HEK293 (cell line): ENCODE measurements around the gene PPP1R3F.
A peak's percentile ranks its signal among the peaks of the same experiment; 100 is the strongest.

Experiments used
- CTCF ChIA-PET: fragments of 350-600 bp; formaldehyde crosslinking; extraction: SDS; loops from one replicate; lab custom pipeline; 2021; ENCODE audit warnings: antibody characterized with exemption; lab: Yijun Ruan, JAX
- POLR2A ChIA-PET: fragments of 300-600 bp; formaldehyde crosslinking; extraction: SDS; loops from one replicate; lab custom pipeline; 2020; ENCODE audit warnings: antibody characterized with exemption, inconsistent platforms; lab: Yijun Ruan, JAX
- H3K27ac ChIP-seq: fragments of 200-500 bp; sonication (Bioruptor generic); 2 replicates; pipeline ENCODE4 v1.5.1; 2014; ENCODE audit warnings: low read depth, low read length, control low read depth, inconsistent platforms; ENCODE audit errors: extremely low read depth
- H3K36me3 ChIP-seq, 2 experiments: fragments of 200-500 bp in 1 of 2; sonication (Bioruptor generic) in 1 of 2; 1 replicate in 1 of 2; 2 replicates in 1 of 2; pipeline ENCODE4 v1.5.1; 2014 to 2017; ENCODE audit warnings: inconsistent platforms in 2 of 2, low read length in 2 of 2; ENCODE audit not compliant: control insufficient read depth in 2 of 2, insufficient read depth in 1 of 2
- H3K4me1 ChIP-seq: fragments of 200-500 bp; sonication (Bioruptor generic); 2 replicates; pipeline ENCODE4 v1.5.1; 2014; ENCODE audit warnings: mild to moderate bottlenecking, low read length, inconsistent platforms; ENCODE audit not compliant: control insufficient read depth, insufficient read depth
- H3K4me3 ChIP-seq: 2 replicates; pipeline ENCODE4 v1.5.1; 2011; ENCODE audit warnings: low read depth, mild to moderate bottlenecking, control low read depth, low read length, moderate library complexity
- H3K9me3 ChIP-seq: fragments of 200-500 bp; sonication (Bioruptor generic); 2 replicates; pipeline ENCODE4 v1.5.1; 2014; ENCODE audit warnings: low read depth, low read length, inconsistent platforms; ENCODE audit not compliant: control insufficient read depth, insufficient read depth
- GLI4 ChIP-seq: fragments of 450-650 bp; formaldehyde crosslinking; IDR thresholded peaks from 2 replicates; pipeline ENCODE4 v1.5.1; 2016; ENCODE audit warnings: missing biosample characterization, missing genetic modification characterization
- PRDM1 ChIP-seq: fragments of 450-650 bp; formaldehyde crosslinking; IDR thresholded peaks from 2 replicates; pipeline ENCODE4; 2016; ENCODE audit warnings: missing biosample characterization, missing genetic modification characterization
- REPIN1 ChIP-seq: fragments of 450-650 bp; formaldehyde crosslinking; IDR thresholded peaks from 2 replicates; pipeline ENCODE4 v1.5.1; 2017; ENCODE audit warnings: missing biosample characterization, missing genetic modification characterization, low read depth
- SCRT1 ChIP-seq: fragments of 450-650 bp; formaldehyde crosslinking; IDR thresholded peaks from 2 replicates; pipeline ENCODE4 v1.5.1; 2016; ENCODE audit warnings: missing biosample characterization, missing genetic modification characterization, borderline replicate concordance
- ZBTB1 ChIP-seq: fragments of 450-650 bp; formaldehyde crosslinking; IDR thresholded peaks from 2 replicates; pipeline ENCODE4 v1.5.1; 2016; ENCODE audit warnings: missing biosample characterization, missing genetic modification characterization
- ZBTB7A ChIP-seq: fragments of 450-650 bp; formaldehyde crosslinking; IDR thresholded peaks from 2 replicates; pipeline ENCODE4 v1.5.1; 2016; ENCODE audit warnings: low read depth, missing biosample characterization, missing genetic modification characterization
- ZBTB8A ChIP-seq: fragments of 450-650 bp; formaldehyde crosslinking; IDR thresholded peaks from 2 replicates; pipeline ENCODE4 v1.5.1; 2016; ENCODE audit warnings: missing biosample characterization, missing genetic modification characterization
- ZNF148 ChIP-seq: fragments of 450-650 bp; formaldehyde crosslinking; IDR thresholded peaks from 2 replicates; pipeline ENCODE4 v1.5.0; 2017; ENCODE audit warnings: missing biosample characterization, missing genetic modification characterization, borderline replicate concordance
- ZNF2 ChIP-seq: fragments of 450-650 bp; formaldehyde crosslinking; IDR thresholded peaks from 2 replicates; pipeline ENCODE4 v1.5.1; 2016; ENCODE audit warnings: missing biosample characterization, missing genetic modification characterization
- ZNF280C ChIP-seq: fragments of 450-650 bp; formaldehyde crosslinking; IDR thresholded peaks from 2 replicates; pipeline ENCODE4 v1.5.1; 2016; ENCODE audit warnings: missing biosample characterization, missing genetic modification characterization
- ZNF280D ChIP-seq: fragments of 450-650 bp; formaldehyde crosslinking; IDR thresholded peaks from 2 replicates; pipeline ENCODE4 v1.5.1; 2016; ENCODE audit warnings: missing biosample characterization, missing genetic modification characterization
- ZNF302 ChIP-seq: fragments of 450-650 bp; formaldehyde crosslinking; IDR thresholded peaks from 2 replicates; pipeline ENCODE4 v1.5.1; 2016; ENCODE audit warnings: missing biosample characterization, missing genetic modification characterization, low read depth
- ZNF354C ChIP-seq: fragments of 450-650 bp; formaldehyde crosslinking; IDR thresholded peaks from 2 replicates; pipeline ENCODE4 v1.5.1; 2016; ENCODE audit warnings: missing biosample characterization, missing genetic modification characterization, low read depth, borderline replicate concordance
- ZNF37A ChIP-seq: fragments of 450-650 bp; IDR thresholded peaks from 2 replicates; pipeline ENCODE4 v1.5.1; 2018; ENCODE audit warnings: missing biosample characterization, missing genetic modification characterization
- ZNF48 ChIP-seq: fragments of 450-650 bp; formaldehyde crosslinking; IDR thresholded peaks from 2 replicates; pipeline ENCODE4 v1.5.1; 2016; ENCODE audit warnings: missing biosample characterization, missing genetic modification characterization
- ZNF645 ChIP-seq: fragments of 450-650 bp; formaldehyde crosslinking; IDR thresholded peaks from 2 replicates; pipeline ENCODE4; 2016; ENCODE audit warnings: missing biosample characterization, missing genetic modification characterization
- ZNF707 ChIP-seq: fragments of 450-650 bp; formaldehyde crosslinking; IDR thresholded peaks from 2 replicates; pipeline ENCODE4 v1.5.1; 2016; ENCODE audit warnings: missing biosample characterization, missing genetic modification characterization
- ZNF768 ChIP-seq: fragments of 450-650 bp; formaldehyde crosslinking; IDR thresholded peaks from 2 replicates; pipeline ENCODE4 v1.5.1; 2018; ENCODE audit warnings: missing biosample characterization, mild to moderate bottlenecking, missing genetic modification characterization
- ZNF776 ChIP-seq: fragments of 450-650 bp; formaldehyde crosslinking; IDR thresholded peaks from 2 replicates; pipeline ENCODE4 v1.5.0; 2017; ENCODE audit warnings: missing biosample characterization, missing genetic modification characterization, borderline replicate concordance

PPP1R3F gene

GRCh38 chrX:49309401-49309981 is 39.9 kb downstream of the PPP1R3F start:
- Histone ChIP-seq H3K36me3 (no peaks in the 10 kb centered on the region), H3K9me3 (no peaks in the 10 kb centered on the region), H3K4me1 (no peaks in the 10 kb centered on the region), H3K27ac (no peak overlapping the region), H3K4me3 (no peak overlapping the region)
- POLR2A ChIA-PET, result no interaction called here
- CTCF ChIA-PET, result interaction anchor here (0.7 kb wide), 1 partner anchor 310 kb away, joined by 3 read pairs; no protein-coding TSS in a partner anchor
- no peak for TF ChIP-seq ZNF148
- no peak for TF ChIP-seq ZNF707 (tag by site-specific recombination)
- no peak for TF ChIP-seq ZNF37A (tag by site-specific recombination)
- TF ChIP-seq REPIN1 (tag by site-specific recombination), result no peak
- peak; percentile 45; the same call in 1 of the 2 replicates for TF ChIP-seq PRDM1 (tag by site-specific recombination)

GRCh38 chrX:49310371-49310770 is 40.8 kb downstream of the PPP1R3F start:
- H3K27ac ChIP-seq, result no peak overlapping the region
- no peak for TF ChIP-seq ZBTB1 (tag by site-specific recombination)
- no peak for TF ChIP-seq ZNF280D (tag by site-specific recombination)
- TF ChIP-seq SCRT1, result no peak
- no peak for TF ChIP-seq GLI4 (tag by site-specific recombination)
- no peak for TF ChIP-seq ZBTB7A (tag by site-specific recombination)
- TF ChIP-seq ZNF302 (tag by site-specific recombination), result no peak
- TF ChIP-seq ZNF776 (tag by site-specific recombination), result no peak
- TF ChIP-seq ZNF354C (tag by site-specific recombination), result no peak
- TF ChIP-seq ZNF645 (tag by site-specific recombination), result no peak
- TF ChIP-seq ZNF768 (tag by site-specific recombination), result no peak
- TF ChIP-seq ZNF280C, result no peak
- no peak for TF ChIP-seq ZNF48
- no peak for TF ChIP-seq ZNF2 (tag by site-specific recombination)
- TF ChIP-seq ZBTB8A (tag by site-specific recombination), result no peak
- H3K4me1 ChIP-seq, result no peaks in the 10 kb centered on the region
- ChIA-PET CTCF (interaction anchor here (0.7 kb wide), 1 partner anchor 310 kb away, joined by 3 read pairs; no protein-coding TSS in a partner anchor), POLR2A (no interaction called here)
- H3K9me3 ChIP-seq, result no peaks in the 10 kb centered on the region
- no peaks in the 10 kb centered on the region for H3K36me3 ChIP-seq
- H3K4me3 ChIP-seq, result no peak overlapping the region
